Mesenchymal stem cell (in vitro differentiated cells and primary cell): ENCODE results near the gene CACNA2D3.

Experiments used
- DNase-seq: peaks from one replicate; pipeline ENCODE4 v3.0.0-alpha.2; 2013
- H2AFZ ChIP-seq: one replicate; pipeline ENCODE4 v1.6.1; 2013; ENCODE audit warnings: low read depth, mild to moderate bottlenecking, control low read depth, inconsistent platforms, low read length, moderate library complexity
- H2AK5ac ChIP-seq: 2 replicates; pipeline ENCODE4 v1.6.1; 2013; ENCODE audit warnings: low read length, moderate library complexity, mild to moderate bottlenecking, inconsistent platforms; ENCODE audit not compliant: severe bottlenecking
- H2BK120ac ChIP-seq: one replicate; pipeline ENCODE4 v1.6.1; 2013; ENCODE audit warnings: low read depth, mild to moderate bottlenecking, inconsistent platforms, low read length, moderate library complexity
- H2BK12ac ChIP-seq, 2 experiments: one replicate each; pipeline ENCODE4 v1.6.1; 2013; ENCODE audit warnings: inconsistent platforms in 2 of 2, low read length in 2 of 2, mild to moderate bottlenecking in 2 of 2, moderate library complexity in 2 of 2, control low read depth in 1 of 2
- H2BK15ac ChIP-seq: one replicate; pipeline ENCODE4 v1.6.1; 2013; ENCODE audit warnings: mild to moderate bottlenecking, low read depth, inconsistent platforms; ENCODE audit not compliant: poor library complexity, severe bottlenecking
- H2BK5ac ChIP-seq: 2 replicates; pipeline ENCODE4 v1.6.1; 2013; ENCODE audit warnings: low read depth, mild to moderate bottlenecking, low read length, control low read depth, inconsistent platforms; ENCODE audit not compliant: poor library complexity, severe bottlenecking
- H3K14ac ChIP-seq, 2 experiments: one replicate each; pipeline ENCODE4 v1.6.1; 2013; ENCODE audit warnings: inconsistent platforms in 2 of 2, low read length in 2 of 2, control low read depth in 1 of 2, mild to moderate bottlenecking in 1 of 2, moderate library complexity in 1 of 2
- H3K18ac ChIP-seq, 2 experiments: one replicate each; pipeline ENCODE4 v1.6.1; 2013; ENCODE audit warnings: inconsistent platforms in 2 of 2, low read length in 2 of 2, control low read depth in 1 of 2, low read depth in 1 of 2, mild to moderate bottlenecking in 1 of 2
- H3K23ac ChIP-seq, 2 experiments: one replicate each; pipeline ENCODE4 v1.6.1; 2013; ENCODE audit warnings: inconsistent platforms in 2 of 2, low read length in 2 of 2, mild to moderate bottlenecking in 2 of 2, moderate library complexity in 2 of 2, control low read depth in 1 of 2
- H3K27ac ChIP-seq: 2 replicates; pipeline ENCODE4 v1.5.1; 2013; ENCODE audit warnings: mild to moderate bottlenecking, moderate library complexity, low read length, control low read depth, inconsistent platforms; ENCODE audit not compliant: poor library complexity, severe bottlenecking
- H3K27me3 ChIP-seq, 2 experiments: 2 replicates each; pipeline versions ENCODE4 v1.6.1 to v1.7.0; 2013; ENCODE audit warnings: low read length in 2 of 2, mild to moderate bottlenecking in 2 of 2, moderate library complexity in 2 of 2, control low read depth in 1 of 2, inconsistent platforms in 1 of 2; ENCODE audit not compliant: control insufficient read depth in 1 of 2, insufficient read depth in 1 of 2
- H3K36me3 ChIP-seq, 2 experiments: 2 replicates each; pipeline versions ENCODE4 v1.6.1 to v1.7.0; 2013; ENCODE audit warnings: low read length in 2 of 2, control low read depth in 1 of 2, inconsistent platforms in 1 of 2, low read depth in 1 of 2, mild to moderate bottlenecking in 1 of 2; ENCODE audit not compliant: insufficient read depth in 2 of 2, control insufficient read depth in 1 of 2
- H3K4ac ChIP-seq, 2 experiments: one replicate each; pipeline ENCODE4 v1.6.1; 2013; ENCODE audit warnings: inconsistent platforms in 2 of 2, low read length in 2 of 2, mild to moderate bottlenecking in 2 of 2, moderate library complexity in 2 of 2, control low read depth in 1 of 2, low read depth in 1 of 2
- H3K4me1 ChIP-seq: 2 replicates; pipeline ENCODE4 v1.6.1; 2013; ENCODE audit warnings: low read depth, low read length, control low read depth; ENCODE audit not compliant: control insufficient read depth, insufficient read depth
- H3K4me2 ChIP-seq: 2 replicates; pipeline ENCODE4 v1.6.1; 2013; ENCODE audit warnings: low read length, mild to moderate bottlenecking, inconsistent platforms; ENCODE audit not compliant: poor library complexity, severe bottlenecking
- H3K4me3 ChIP-seq, 2 experiments: 2 replicates each; pipeline versions ENCODE4 v1.5.1 to v1.7.0; 2013; ENCODE audit warnings: low read length in 2 of 2, mild to moderate bottlenecking in 2 of 2, control low read depth in 1 of 2, low read depth in 1 of 2; ENCODE audit not compliant: insufficient read depth in 1 of 2
- H3K79me1 ChIP-seq: replicated peaks from 2 replicates; pipeline ENCODE4 v1.6.1; 2013; ENCODE audit warnings: mild to moderate bottlenecking, control low read depth, low read length, inconsistent platforms; ENCODE audit not compliant: poor library complexity, severe bottlenecking
- H3K9ac ChIP-seq: 2 replicates; pipeline ENCODE4 v1.7.0; 2013; ENCODE audit warnings: mild to moderate bottlenecking, low read length, moderate library complexity
- H3K9me3 ChIP-seq: 2 replicates; pipeline ENCODE4 v1.7.0; 2013; ENCODE audit warnings: mild to moderate bottlenecking, low read length; ENCODE audit not compliant: control insufficient read depth
- H4K8ac ChIP-seq: one replicate; pipeline ENCODE4 v1.6.1; 2013; ENCODE audit warnings: inconsistent platforms, mild to moderate bottlenecking, low read length, moderate library complexity
- H4K91ac ChIP-seq: one replicate; pipeline ENCODE4 v1.6.1; 2013; ENCODE audit warnings: mild to moderate bottlenecking, low read length, inconsistent platforms
- WGBS: methylation state at CpG from one replicate; pipeline ENCODE4 v1.1.7; 2013; ENCODE audit warnings: mixed read lengths; 5-methylcytosine and 5-hydroxymethylcytosine counted together

CACNA2D3 gene

DNA sequence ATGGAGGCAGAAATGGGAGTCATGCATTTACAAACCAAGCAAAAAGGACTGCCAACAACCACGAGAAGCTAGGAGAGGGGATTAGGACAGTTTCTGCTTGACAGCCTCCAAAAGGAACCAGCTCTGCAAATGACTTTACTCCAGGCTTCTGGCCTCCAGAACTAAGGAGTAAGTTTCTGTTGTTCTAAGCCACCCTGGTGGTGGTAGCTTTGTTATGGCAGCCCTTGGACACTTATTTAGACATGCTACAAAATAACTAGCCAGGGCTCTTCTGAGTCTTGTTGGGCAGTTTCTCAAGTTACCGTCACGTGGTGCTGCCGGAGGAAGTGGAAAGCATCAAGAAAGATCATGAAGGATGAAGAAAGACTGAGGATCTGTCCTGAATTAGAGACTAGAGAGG, 419.0 kb downstream of the CACNA2D3 start:
- WGBS: 93% methylated on average over 4 of the region's 4 CpGs
- H3K23ac ChIP-seq: no peak overlapping the region

DNA sequence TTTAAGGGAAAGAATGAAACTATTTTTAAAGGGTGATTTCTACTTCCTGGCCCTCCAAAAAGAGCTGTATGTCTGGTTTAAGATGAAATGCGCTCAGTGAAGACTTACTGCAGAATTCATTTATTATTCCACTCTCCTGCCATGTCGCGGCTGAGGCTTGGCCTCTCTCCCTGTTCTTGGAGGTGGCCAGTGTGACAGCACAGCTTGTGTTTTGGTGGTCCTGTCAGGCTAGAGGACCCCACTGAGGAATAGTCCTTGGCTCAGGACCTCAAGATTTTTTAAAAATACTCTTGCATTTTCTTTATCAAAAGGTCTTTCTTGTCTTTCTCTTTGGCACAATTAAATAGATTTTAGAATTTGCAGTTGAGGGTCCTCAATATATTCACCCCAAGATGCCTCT, 421.1 kb downstream of the CACNA2D3 start:
- Histone ChIP-seq H3K9ac (no peak overlapping the region), H2AFZ (no peak overlapping the region)
- 75% methylated on average over 2 of the region's 3 CpGs for WGBS

More for the DNA sequence above, 419.0 kb downstream of the CACNA2D3 start:
- Histone ChIP-seq H3K4me1 (no peaks in the 10 kb centered on the region), H3K4ac (no peak overlapping the region), H3K9ac (no peak overlapping the region), H3K4me3 (no peak overlapping the region), H3K18ac (no peak overlapping the region), H2BK5ac (no peak overlapping the region), H2BK120ac (no peak overlapping the region), H3K27ac (no peak overlapping the region), H3K4me2 (no peak overlapping the region), H2AK5ac (no peak overlapping the region), H3K14ac (no peak overlapping the region), H3K27me3 (peaks cover 0 to 5% of the 10 kb centered on the region in 2 experiments), H2AFZ (no peak overlapping the region), H2BK12ac (no peak overlapping the region), H4K8ac (no peak overlapping the region), H3K79me1 (no peaks in the 10 kb centered on the region), H4K91ac (no peak overlapping the region), H3K36me3 (no peaks in the 10 kb centered on the region), H3K9me3 (no peaks in the 10 kb centered on the region), H2BK15ac (no peak overlapping the region)
- DNase-seq: no peak

DNA sequence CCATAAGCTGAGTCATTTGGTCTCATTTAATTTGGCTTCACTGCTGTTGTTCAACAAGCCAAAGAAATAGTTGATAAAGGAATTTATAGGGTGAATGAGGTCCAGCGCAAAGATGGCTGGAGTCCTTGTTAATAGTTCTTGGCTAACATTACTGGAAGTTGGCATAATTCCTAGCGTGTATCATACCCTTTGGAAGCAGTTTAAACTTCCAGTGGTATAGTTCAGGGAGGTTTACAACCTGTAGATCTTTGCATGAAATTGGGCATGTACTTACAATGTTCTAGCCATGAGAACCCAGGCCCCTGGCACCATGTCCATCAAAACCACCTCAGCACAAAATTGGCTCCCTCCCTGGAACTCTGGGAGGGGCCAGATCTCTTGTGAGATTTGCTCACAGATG, 424.7 kb downstream of the CACNA2D3 start:
- H3K4me2 ChIP-seq: no peak overlapping the region
- H3K27me3 ChIP-seq: no peaks in the 10 kb centered on the region
- H2BK12ac ChIP-seq: no peak overlapping the region
- H4K8ac ChIP-seq: no peak overlapping the region
- no peak overlapping the region for H3K18ac ChIP-seq
- H3K14ac ChIP-seq: no peak overlapping the region
- H3K4me1 ChIP-seq: no peaks in the 10 kb centered on the region
- no peaks in the 10 kb centered on the region for H3K9me3 ChIP-seq
- no peak overlapping the region for H2BK5ac ChIP-seq
- H3K9ac ChIP-seq: no peak overlapping the region
- no peak overlapping the region for H2AFZ ChIP-seq
- no peak overlapping the region for H2AK5ac ChIP-seq
- no peak overlapping the region for H3K27ac ChIP-seq
- DNase-seq: no peak
- no peak overlapping the region for H2BK120ac ChIP-seq
- H3K4ac ChIP-seq: no peak overlapping the region
- no peak overlapping the region for H4K91ac ChIP-seq
- H3K79me1 ChIP-seq: no peaks in the 10 kb centered on the region
- no peak overlapping the region for H2BK15ac ChIP-seq
- H3K4me3 ChIP-seq: no peak overlapping the region
- 87% methylated on average over 2 of the region's 2 CpGs for WGBS
- H3K23ac ChIP-seq: no peak overlapping the region
- no peaks in the 10 kb centered on the region for H3K36me3 ChIP-seq

More for the DNA sequence above, 421.1 kb downstream of the CACNA2D3 start:
- Histone ChIP-seq H2BK5ac (no peak overlapping the region), H3K23ac (no peak overlapping the region), H3K18ac (no peak overlapping the region), H2BK12ac (no peak overlapping the region), H3K4me2 (no peak overlapping the region), H3K4me1 (no peaks in the 10 kb centered on the region), H3K27me3 (no peaks in the 10 kb centered on the region), H3K36me3 (no peaks in the 10 kb centered on the region), H3K9me3 (no peaks in the 10 kb centered on the region), H4K8ac (no peak overlapping the region), H3K79me1 (no peaks in the 10 kb centered on the region), H3K4me3 (no peak overlapping the region), H2BK120ac (no peak overlapping the region), H2AK5ac (no peak overlapping the region), H3K27ac (no peak overlapping the region), H4K91ac (no peak overlapping the region), H3K4ac (no peak overlapping the region), H2BK15ac (no peak overlapping the region), H3K14ac (no peak overlapping the region)
- no peak for DNase-seq

- Histone ChIP-seq H3K4me2 (no peak overlapping the region), H3K23ac (no peak overlapping the region), H3K27me3 (no peaks in the 10 kb centered on the region), H2BK15ac (no peak overlapping the region), H3K79me1 (no peaks in the 10 kb centered on the region), H3K4me3 (no peak overlapping the region), H3K14ac (no peak overlapping the region), H3K18ac (no peak overlapping the region), H3K9me3 (no peaks in the 10 kb centered on the region), H3K36me3 (no peaks in the 10 kb centered on the region), H3K27ac (no peak overlapping the region), H4K91ac (no peak overlapping the region), H2BK120ac (no peak overlapping the region), H3K4me1 (no peaks in the 10 kb centered on the region), H3K9ac (no peak overlapping the region), H4K8ac (no peak overlapping the region), H2AK5ac (no peak overlapping the region), H2AFZ (no peak overlapping the region), H2BK12ac (no peak overlapping the region), H3K4ac (no peak overlapping the region), H2BK5ac (no peak overlapping the region)
- WGBS: 74% methylated on average over 2 of the region's 2 CpGs
- DNase-seq: no peak
These were observed 425.5 kb downstream of the CACNA2D3 start for GRCh38 chr3:54547846-54548245.
